ENCODE measurements around the gene ENPP6. TPM values are rescaled to one million over a fixed set of nuclear protein-coding genes. Genes with fewer than 3 reads are reported as not detected.

ENPP6 gene
- total RNA-seq, 1 experiment from 2014 or later = not detected

- in situ Hi-C loops (cut with HindIII; ENCODE audit: low sequenced_read_pairs) = no loop called here
- DNase-seq (ENCODE audit: low spot score) = no peak
Observed at GRCh38 chr4:184039963-184040383, 177.7 kb downstream of the ENPP6 start.

Data from G401 (cell line).